Astrocyte (in vitro differentiated cells and primary cell): ENCODE results near the gene TMPRSS9. TPM values are rescaled to one million over a fixed set of nuclear protein-coding genes. Genes with fewer than 3 reads are reported as not detected.
"Not testable (repeated sequence)": the region's sequence is repeated elsewhere in the genome, so short reads cannot be mapped to it uniquely, and the experiment has no call there.

Source experiments
- DNase-seq: peaks from one replicate; pipeline ENCODE4 v3.0.0-alpha.2; 2010; ENCODE audit warnings: low read depth
- FAIRE-seq: peaks from 2 replicates; lab custom pipeline; 2011; peaks lifted over from hg19 to GRCh38; lab: Jason Lieb, UNC
- H2AFZ ChIP-seq: 2 replicates; pipeline ENCODE4 v1.6.0; 2012; ENCODE audit warnings: low read depth, low read length, inconsistent platforms
- H3K27ac ChIP-seq: 2 replicates; pipeline ENCODE4 v1.5.1; 2011; ENCODE audit warnings: low read depth, low read length, inconsistent platforms
- H3K27me3 ChIP-seq: 2 replicates; pipeline ENCODE4 v1.6.0; 2011; ENCODE audit warnings: low read length, inconsistent platforms; ENCODE audit not compliant: insufficient read depth
- H3K36me3 ChIP-seq: 2 replicates; pipeline ENCODE4 v1.5.1; 2011; ENCODE audit warnings: low read length, inconsistent platforms; ENCODE audit not compliant: insufficient read depth
- H3K4me1 ChIP-seq: 2 replicates; pipeline ENCODE4 v1.5.1; 2011; ENCODE audit warnings: low read length, inconsistent platforms; ENCODE audit not compliant: insufficient read depth
- H3K4me2 ChIP-seq: 2 replicates; pipeline ENCODE4 v1.6.0; 2012; ENCODE audit warnings: low read length, inconsistent platforms
- H3K4me3 ChIP-seq: 2 replicates; pipeline ENCODE4 v1.5.1; 2011; ENCODE audit warnings: low read depth, mild to moderate bottlenecking, low read length, inconsistent platforms; ENCODE audit not compliant: insufficient read depth
- H3K79me2 ChIP-seq: 2 replicates; pipeline ENCODE4 v1.6.0; 2012; ENCODE audit warnings: mild to moderate bottlenecking, low read length, inconsistent platforms; ENCODE audit not compliant: insufficient read depth
- H3K9ac ChIP-seq: 2 replicates; pipeline ENCODE4 v1.6.0; 2012; ENCODE audit warnings: mild to moderate bottlenecking, low read length, inconsistent platforms
- H3K9me3 ChIP-seq: 2 replicates; pipeline ENCODE4 v1.5.1; 2012; ENCODE audit warnings: low read depth, mild to moderate bottlenecking, low read length, inconsistent platforms; ENCODE audit not compliant: insufficient read depth
- H4K20me1 ChIP-seq: 2 replicates; pipeline ENCODE4 v1.6.0; 2012; ENCODE audit warnings: low read length, inconsistent platforms; ENCODE audit not compliant: insufficient read depth
- H3K27ac Mint-ChIP-seq: one replicate; pipeline ENCODE4 v1.8.0; 2021; ENCODE audit warnings: mild to moderate bottlenecking, mixed read lengths; ENCODE audit not compliant: unreplicated experiment
- H3K27me3 Mint-ChIP-seq: one replicate; pipeline ENCODE4 v1.8.0; 2021; ENCODE audit warnings: low read depth, mixed read lengths; ENCODE audit not compliant: unreplicated experiment
- H3K36me3 Mint-ChIP-seq: one replicate; pipeline ENCODE4 v1.8.0; 2021; ENCODE audit warnings: low read depth, mixed read lengths; ENCODE audit not compliant: unreplicated experiment
- H3K4me1 Mint-ChIP-seq: one replicate; pipeline ENCODE4 v1.8.0; 2021; ENCODE audit warnings: low read depth, mixed read lengths; ENCODE audit not compliant: unreplicated experiment
- H3K4me3 Mint-ChIP-seq: one replicate; pipeline ENCODE4 v1.8.0; 2021; ENCODE audit warnings: mild to moderate bottlenecking, moderate library complexity, mixed read lengths; ENCODE audit not compliant: unreplicated experiment
- H3K9me3 Mint-ChIP-seq: one replicate; pipeline ENCODE4 v1.8.0; 2021; ENCODE audit warnings: mild to moderate bottlenecking, mixed read lengths; ENCODE audit not compliant: unreplicated experiment
- CTCF ChIP-seq: IDR thresholded peaks from 2 replicates; pipeline ENCODE4 v1.5.1; 2011; ENCODE audit warnings: low read depth, mild to moderate bottlenecking, inconsistent platforms, low read length, moderate library complexity; ENCODE audit not compliant: insufficient read depth
- EZH2 ChIP-seq: IDR thresholded peaks from 2 replicates; pipeline ENCODE4 v1.6.1; 2012; ENCODE audit warnings: mild to moderate bottlenecking, low read length, inconsistent platforms; ENCODE audit not compliant: insufficient read depth
- total RNA-seq: library from RNA; stranded (reverse); gene quantifications from 2 replicates; pipeline ENCODE4 v1.2.1, GENCODE V29; 2021

TMPRSS9 gene
- total RNA-seq, 1 donor from 2014 or later, result 0.16 TPM

DNA sequence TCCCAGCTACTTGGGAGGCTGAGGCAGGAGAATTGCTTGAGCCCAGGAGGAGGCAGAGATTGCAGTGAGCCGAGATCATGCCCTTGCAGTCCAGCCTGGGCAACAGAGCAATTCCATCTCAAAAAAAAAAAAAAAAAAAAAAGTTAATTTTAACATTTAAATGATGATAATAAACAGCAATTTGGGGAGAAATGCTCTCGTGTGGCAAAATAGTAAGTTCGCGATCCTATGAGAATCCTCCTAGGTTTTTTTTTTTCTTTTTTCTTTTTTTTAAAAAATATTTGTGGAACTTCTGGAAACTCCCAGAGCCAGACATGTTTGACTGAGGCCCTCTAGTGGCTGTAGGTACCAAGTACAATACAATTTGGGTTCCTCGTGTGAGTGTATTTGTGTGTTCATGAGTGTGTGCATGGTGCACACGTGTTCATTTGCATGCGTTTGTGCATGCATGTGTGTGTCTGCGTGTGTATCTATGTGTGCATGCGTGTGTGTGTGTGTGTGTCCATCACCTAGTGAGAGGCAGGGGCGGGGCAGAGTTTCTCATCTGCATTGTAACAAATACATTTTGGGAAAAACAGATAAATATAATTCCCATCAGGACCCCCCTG is 31.2 kb downstream of the TMPRSS9 start:
- Histone ChIP-seq H3K79me2 (no peaks in the 10 kb centered on the region), H3K4me3 (no peak overlapping the region), H2AFZ (no peak overlapping the region), H3K27ac (no peak overlapping the region), H3K4me2 (no peak overlapping the region), H3K9ac (no peak overlapping the region), H3K36me3 (no peaks in the 10 kb centered on the region), H4K20me1 (no peaks in the 10 kb centered on the region), H3K4me1 (no peaks in the 10 kb centered on the region), H3K9me3 (no peaks in the 10 kb centered on the region), H3K27me3 (no peaks in the 10 kb centered on the region)
- peak; percentile 52 for DNase-seq
- FAIRE-seq, result no peak
- H3K9me3 Mint-ChIP-seq, result peaks cover 5% of the 10 kb centered on the region
- TF ChIP-seq EZH2 (no peak), CTCF (peak; percentile 91)
- H3K27me3 Mint-ChIP-seq, result peaks cover 14% of the 10 kb centered on the region
- H3K27ac Mint-ChIP-seq, result no peak overlapping the region
- H3K4me3 Mint-ChIP-seq, result no peak overlapping the region
- H3K4me1 Mint-ChIP-seq, result peaks cover 6% of the 10 kb centered on the region
- no peaks in the 10 kb centered on the region for H3K36me3 Mint-ChIP-seq

GRCh38 chr19:2392366-2392765 is 32.3 kb downstream of the TMPRSS9 start:
- Histone ChIP-seq H3K4me1 (no peaks in the 10 kb centered on the region), H3K9me3 (no peaks in the 10 kb centered on the region), H3K4me2 (no peak overlapping the region), H3K4me3 (no peak overlapping the region), H3K27ac (no peak overlapping the region), H2AFZ (no peak overlapping the region), H3K36me3 (no peaks in the 10 kb centered on the region), H3K79me2 (no peaks in the 10 kb centered on the region), H4K20me1 (no peaks in the 10 kb centered on the region), H3K9ac (no peak overlapping the region), H3K27me3 (no peaks in the 10 kb centered on the region)
- Mint-ChIP-seq H3K27ac (no peak overlapping the region), H3K4me1 (peaks cover 6% of the 10 kb centered on the region), H3K9me3 (peaks cover 5% of the 10 kb centered on the region), H3K27me3 (peaks cover 14% of the 10 kb centered on the region), H3K4me3 (no peak overlapping the region), H3K36me3 (no peaks in the 10 kb centered on the region)
- no peak for FAIRE-seq
- TF ChIP-seq EZH2, result no peak
- DNase-seq, result no peak

DNA sequence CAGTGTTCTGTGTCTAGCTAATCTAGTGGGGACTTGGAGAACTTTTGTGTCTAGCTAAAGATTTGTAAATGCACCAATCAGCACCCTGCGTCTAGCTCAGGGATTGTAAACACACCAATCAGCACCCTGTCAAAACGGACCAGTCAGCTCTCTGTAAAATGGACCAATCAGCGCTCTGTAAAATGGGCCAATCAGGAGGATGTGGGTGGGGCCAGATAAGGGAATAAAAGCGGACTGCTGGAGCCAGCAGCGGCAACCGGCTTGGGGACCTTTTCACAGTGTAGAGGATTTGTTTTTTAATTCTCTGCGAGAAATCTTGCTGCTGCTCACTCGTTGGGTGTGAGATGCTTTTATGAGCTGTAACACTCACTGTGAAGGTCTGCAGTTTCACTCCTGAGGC is 32.8 kb downstream of the TMPRSS9 start:
- FAIRE-seq, H3K4me3 ChIP-seq, H3K36me3 Mint-ChIP-seq, H3K4me1 ChIP-seq, DNase-seq, H3K27me3 ChIP-seq, H3K79me2 ChIP-seq, H2AFZ ChIP-seq, H3K9me3 Mint-ChIP-seq, H3K9ac ChIP-seq, H3K27ac ChIP-seq, H4K20me1 ChIP-seq, H3K4me1 Mint-ChIP-seq, H3K9me3 ChIP-seq, H3K36me3 ChIP-seq, H3K4me2 ChIP-seq: not testable (repeated sequence)
- H3K27me3 Mint-ChIP-seq, result peaks cover 11% of the 10 kb centered on the region
- peak overlapping the region; percentile 71 for H3K27ac Mint-ChIP-seq
- H3K4me3 Mint-ChIP-seq, result peak overlapping the region; percentile 15
